ENCODE data around the gene OVAAL. TPM values are rescaled to one million over a fixed set of nuclear protein-coding genes. Genes with fewer than 3 reads are reported as not detected.
A peak's percentile ranks its signal among the peaks of the same experiment; 100 is the strongest.

Gene OVAAL
- total RNA-seq, 2 experiments from 2014 or later: not detected

DNA sequence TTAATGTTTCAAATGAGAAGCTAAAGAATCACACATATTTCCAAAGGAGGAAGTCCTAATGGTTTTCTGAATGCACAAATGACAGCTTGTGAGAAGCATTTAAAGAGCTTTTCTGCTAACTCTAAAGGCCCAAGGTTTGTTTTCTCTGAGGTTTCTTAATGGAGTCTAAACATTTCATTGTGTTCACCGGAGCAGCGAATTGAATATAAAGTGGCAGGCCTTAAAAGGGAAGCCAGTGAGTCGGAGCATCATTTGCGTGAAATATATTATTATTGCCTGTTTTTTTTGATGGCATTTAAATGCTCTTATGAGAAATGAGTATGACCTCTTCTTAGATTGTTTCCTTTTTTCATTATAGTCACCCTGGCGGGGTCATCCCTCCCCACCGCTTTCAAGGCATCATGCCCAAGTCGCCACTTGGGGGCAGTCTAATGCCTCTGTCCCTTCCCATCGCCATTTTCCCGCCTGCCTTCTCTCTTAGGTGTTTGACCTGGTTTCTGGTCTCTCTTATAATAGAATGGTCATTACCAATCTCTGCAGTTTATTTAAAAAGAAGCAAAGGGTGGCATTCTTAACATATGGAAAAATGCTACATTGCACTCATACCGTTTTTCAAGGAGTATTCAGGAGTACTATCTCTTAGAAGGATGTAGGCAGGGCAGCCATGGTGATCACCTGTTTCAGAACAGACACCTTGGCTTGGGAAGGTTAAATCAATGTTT is 25.3 kb upstream of the OVAAL start:
- POLR2A ChIA-PET: interaction anchor here (0.6 to 1.1 kb wide), 2 partner anchors 13 to 553 kb away, joined by 3 read pairs; no protein-coding TSS in a partner anchor

DNA sequence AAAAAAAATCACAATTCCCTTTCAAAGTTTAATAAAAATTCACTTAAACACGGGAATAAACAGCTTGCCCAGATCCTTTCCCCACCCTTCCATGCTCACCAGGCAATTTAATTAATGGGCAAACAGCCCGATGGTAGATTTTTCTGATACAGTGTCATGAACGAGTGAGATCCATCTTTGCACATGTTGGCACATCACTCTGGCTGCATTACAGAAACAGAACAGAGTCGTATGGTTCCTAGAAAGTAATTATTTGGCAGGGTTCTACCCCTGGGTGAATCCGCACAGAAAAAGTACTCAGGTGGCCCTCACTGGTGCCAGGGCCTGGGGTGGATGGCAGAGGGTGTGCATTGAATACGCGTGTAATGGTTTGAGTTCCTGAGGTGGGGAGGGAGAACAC is 24.6 kb upstream of the OVAAL start:
- Histone ChIP-seq H3K4me3 (ENCODE audit: low read depth, low read length, poor library complexity, severe bottlenecking) (no peak overlapping the region), H4K20me1 (ENCODE audit: insufficient read depth, low read length) (no peaks in the 10 kb centered on the region), H3K4me2 (ENCODE audit: low read length) (no peak overlapping the region), H3K36me3 (ENCODE audit: insufficient read depth, low read length) (no peaks in the 10 kb centered on the region), H3K27ac (ENCODE audit: low read depth, low read length, poor library complexity, severe bottlenecking) (no peak overlapping the region), H3K9me2 (ENCODE audit: insufficient read depth, low read length) (no peaks in the 10 kb centered on the region), H3K79me2 (ENCODE audit: insufficient read depth, low read depth, low read length) (no peaks in the 10 kb centered on the region), H3K9me3 (ENCODE audit: low read length) (no peaks in the 10 kb centered on the region), H3K4me1 (ENCODE audit: insufficient read depth, low read length, poor library complexity, severe bottlenecking) (no peaks in the 10 kb centered on the region), H2AFZ (ENCODE audit: low read length) (no peak overlapping the region; the same call in 1 of the 2 replicates)
- no TSS peak for BruUV-seq (replicated peaks)
- intact Hi-C loops (cut with micrococcal nuclease; ENCODE audit: unreplicated experiment): no loop called here
- ChIA-PET POLR2A (interaction anchor here (1.0 kb wide), 1 partner anchor 331 kb away, joined by 3 read pairs; no protein-coding TSS in a partner anchor), CTCF (ENCODE audit: unreplicated experiment) (no interaction called here)
- TF ChIP-seq EZH2phosphoT487 (IDR thresholded peaks at IDR 0.05; ENCODE audit: borderline replicate concordance, low read depth, low read length): no peak
- TF ChIP-seq, protein P1, sequence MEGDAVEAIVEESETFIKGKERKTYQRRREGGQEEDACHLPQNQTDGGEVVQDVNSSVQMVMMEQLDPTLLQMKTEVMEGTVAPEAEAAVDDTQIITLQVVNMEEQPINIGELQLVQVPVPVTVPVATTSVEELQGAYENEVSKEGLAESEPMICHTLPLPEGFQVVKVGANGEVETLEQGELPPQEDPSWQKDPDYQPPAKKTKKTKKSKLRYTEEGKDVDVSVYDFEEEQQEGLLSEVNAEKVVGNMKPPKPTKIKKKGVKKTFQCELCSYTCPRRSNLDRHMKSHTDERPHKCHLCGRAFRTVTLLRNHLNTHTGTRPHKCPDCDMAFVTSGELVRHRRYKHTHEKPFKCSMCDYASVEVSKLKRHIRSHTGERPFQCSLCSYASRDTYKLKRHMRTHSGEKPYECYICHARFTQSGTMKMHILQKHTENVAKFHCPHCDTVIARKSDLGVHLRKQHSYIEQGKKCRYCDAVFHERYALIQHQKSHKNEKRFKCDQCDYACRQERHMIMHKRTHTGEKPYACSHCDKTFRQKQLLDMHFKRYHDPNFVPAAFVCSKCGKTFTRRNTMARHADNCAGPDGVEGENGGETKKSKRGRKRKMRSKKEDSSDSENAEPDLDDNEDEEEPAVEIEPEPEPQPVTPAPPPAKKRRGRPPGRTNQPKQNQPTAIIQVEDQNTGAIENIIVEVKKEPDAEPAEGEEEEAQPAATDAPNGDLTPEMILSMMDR (conservative IDR thresholded peaks at IDR 0.05; ENCODE audit: low read length): no peak
- DNase-seq (ENCODE audit: low spot score): no peak

More for the DNA sequence above, 25.3 kb upstream of the OVAAL start:
- TF ChIP-seq, protein P1 (conservative IDR thresholded peaks at IDR 0.05; ENCODE audit: low read length): peak; percentile 98
- no peak for TF ChIP-seq EZH2phosphoT487 (IDR thresholded peaks at IDR 0.05; ENCODE audit: borderline replicate concordance, low read depth, low read length)
- no peak overlapping the region for H3K4me2 ChIP-seq (ENCODE audit: low read length)
- no peaks in the 10 kb centered on the region for H3K4me1 ChIP-seq (ENCODE audit: insufficient read depth, low read length, poor library complexity, severe bottlenecking)
- no peaks in the 10 kb centered on the region for H3K9me3 ChIP-seq (ENCODE audit: low read length)
- CTCF ChIA-PET (ENCODE audit: unreplicated experiment): no interaction called here
- no TSS peak for BruUV-seq (replicated peaks)
- H3K27ac ChIP-seq (ENCODE audit: low read depth, low read length, poor library complexity, severe bottlenecking): no peak overlapping the region
- peak; percentile 70 for DNase-seq (ENCODE audit: low spot score)
- H3K36me3 ChIP-seq (ENCODE audit: insufficient read depth, low read length): no peaks in the 10 kb centered on the region
- H4K20me1 ChIP-seq (ENCODE audit: insufficient read depth, low read length): no peaks in the 10 kb centered on the region
- H3K4me3 ChIP-seq (ENCODE audit: low read depth, low read length, poor library complexity, severe bottlenecking): no peak overlapping the region
- H2AFZ ChIP-seq (ENCODE audit: low read length): peak overlapping the region; percentile 65; the same call in 1 of the 2 replicates
- no peaks in the 10 kb centered on the region for H3K79me2 ChIP-seq (ENCODE audit: insufficient read depth, low read depth, low read length)
- H3K9me2 ChIP-seq (ENCODE audit: insufficient read depth, low read length): no peaks in the 10 kb centered on the region
- intact Hi-C loops (cut with micrococcal nuclease; ENCODE audit: unreplicated experiment): loop anchor here (1.0 to 2.0 kb wide), 2 partner anchors 328 to 609 kb away; no protein-coding TSS in a partner anchor

DNA sequence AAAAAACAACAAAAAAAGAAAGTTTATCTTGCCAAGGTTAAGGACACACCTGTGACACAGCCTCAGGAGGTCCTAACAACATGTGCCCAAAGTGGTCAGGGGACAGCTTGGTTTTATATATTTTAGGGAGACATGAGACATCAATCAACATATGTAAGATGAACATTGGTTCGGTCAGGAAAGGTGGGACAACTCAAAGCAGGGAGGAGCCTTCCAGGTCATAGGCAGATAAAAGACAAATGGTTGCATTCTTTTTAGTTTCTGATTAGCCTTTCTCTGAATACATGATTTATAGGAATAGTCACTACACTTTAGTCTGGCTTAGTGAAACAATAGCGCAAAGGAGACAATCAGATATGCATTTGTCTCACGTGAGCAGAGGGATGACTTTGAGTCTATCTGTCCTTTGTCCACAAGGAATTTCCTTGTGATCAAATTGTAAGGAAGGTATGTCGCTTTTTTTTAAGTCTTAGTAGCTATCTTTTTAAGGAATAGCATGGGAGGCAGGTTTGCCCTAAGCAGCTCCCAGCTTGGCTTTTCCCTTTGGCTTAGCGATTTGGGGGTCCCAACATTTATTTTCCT is 23.3 kb upstream of the OVAAL start:
- no peak overlapping the region for H2AFZ ChIP-seq (ENCODE audit: low read length)
- H3K36me3 ChIP-seq (ENCODE audit: insufficient read depth, low read length): no peaks in the 10 kb centered on the region
- no peak for DNase-seq (ENCODE audit: low spot score)
- TF ChIP-seq, protein P1 (conservative IDR thresholded peaks at IDR 0.05; ENCODE audit: low read length): no peak
- TF ChIP-seq EZH2phosphoT487 (IDR thresholded peaks at IDR 0.05; ENCODE audit: borderline replicate concordance, low read depth, low read length): no peak
- no peaks in the 10 kb centered on the region for H3K9me3 ChIP-seq (ENCODE audit: low read length)
- CTCF ChIA-PET (ENCODE audit: unreplicated experiment): no interaction called here
- no peaks in the 10 kb centered on the region for H4K20me1 ChIP-seq (ENCODE audit: insufficient read depth, low read length)
- intact Hi-C loops (cut with micrococcal nuclease; ENCODE audit: unreplicated experiment): no loop called here
- H3K79me2 ChIP-seq (ENCODE audit: insufficient read depth, low read depth, low read length): no peaks in the 10 kb centered on the region
- no peaks in the 10 kb centered on the region for H3K9me2 ChIP-seq (ENCODE audit: insufficient read depth, low read length)
- no peak overlapping the region for H3K27ac ChIP-seq (ENCODE audit: low read depth, low read length, poor library complexity, severe bottlenecking)
- H3K4me1 ChIP-seq (ENCODE audit: insufficient read depth, low read length, poor library complexity, severe bottlenecking): no peaks in the 10 kb centered on the region
- no peak overlapping the region for H3K4me2 ChIP-seq (ENCODE audit: low read length)
- no TSS peak for BruUV-seq (replicated peaks)
- H3K4me3 ChIP-seq (ENCODE audit: low read depth, low read length, poor library complexity, severe bottlenecking): no peak overlapping the region
- POLR2A ChIA-PET: interaction anchor here (0.6 to 1.0 kb wide), 3 partner anchors 102 to 329 kb away, joined by 3 to 5 read pairs (median 3); no protein-coding TSS in a partner anchor

Data from OCI-LY7 (cell line).